ENCODE measurements around the gene DMAP1. TPM values are rescaled to one million over a fixed set of nuclear protein-coding genes. Genes with fewer than 3 reads are reported as not detected.

Gene DMAP1
- total RNA-seq, 1 experiment from 2014 or later, result 16.6 TPM

DNA sequence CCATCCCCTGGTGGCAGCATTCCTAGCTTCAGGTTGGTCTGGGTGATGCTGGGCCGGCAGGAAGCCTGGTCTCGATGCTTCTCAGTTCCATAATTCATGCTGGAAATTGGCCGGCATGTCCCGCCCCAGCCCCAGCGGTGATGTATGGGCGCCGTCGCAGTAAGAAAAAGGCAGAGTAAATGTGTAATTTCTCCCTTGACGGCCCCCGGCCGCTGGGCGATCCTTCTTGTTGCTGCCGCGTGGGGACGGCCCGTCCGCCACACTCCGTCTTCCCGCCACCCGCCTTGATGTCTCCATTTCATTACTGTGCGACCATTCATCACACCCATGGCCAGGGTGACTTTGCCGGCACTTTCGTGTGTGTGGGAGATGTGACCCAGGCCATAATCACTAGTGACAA, 8.5 kb downstream of the DMAP1 start:
- H3K4me1 ChIP-seq (ENCODE audit: low read length), result peaks cover under 1% of the 10 kb centered on the region; the same call in 1 of the 2 replicates
- H3K4me2 ChIP-seq (ENCODE audit: low read depth, low read length, poor library complexity, severe bottlenecking), result no peak overlapping the region
- no peak overlapping the region for H3K27ac ChIP-seq (ENCODE audit: low read length)
- H3K27me3 ChIP-seq (ENCODE audit: low read length), result no peaks in the 10 kb centered on the region
- H3K79me2 ChIP-seq (ENCODE audit: low read length), result no peaks in the 10 kb centered on the region
- DNase-seq, result no peak
- H2AFZ ChIP-seq (ENCODE audit: low read length), result no peak overlapping the region
- H3K9me3 ChIP-seq (ENCODE audit: low read length), result no peaks in the 10 kb centered on the region
- no peaks in the 10 kb centered on the region for H3K9me2 ChIP-seq (replicated peaks; ENCODE audit: insufficient read depth, low read length)
- peaks cover 8% of the 10 kb centered on the region; the same call in 1 of the 2 replicates for H3K36me3 ChIP-seq (ENCODE audit: insufficient read depth, low read length)
- no peaks in the 10 kb centered on the region for H4K20me1 ChIP-seq (ENCODE audit: insufficient read depth, low read depth, low read length)
- no peak overlapping the region for H3K9ac ChIP-seq (ENCODE audit: low read length)
- no peak overlapping the region for H3K4me3 ChIP-seq (ENCODE audit: low read length)

DNA sequence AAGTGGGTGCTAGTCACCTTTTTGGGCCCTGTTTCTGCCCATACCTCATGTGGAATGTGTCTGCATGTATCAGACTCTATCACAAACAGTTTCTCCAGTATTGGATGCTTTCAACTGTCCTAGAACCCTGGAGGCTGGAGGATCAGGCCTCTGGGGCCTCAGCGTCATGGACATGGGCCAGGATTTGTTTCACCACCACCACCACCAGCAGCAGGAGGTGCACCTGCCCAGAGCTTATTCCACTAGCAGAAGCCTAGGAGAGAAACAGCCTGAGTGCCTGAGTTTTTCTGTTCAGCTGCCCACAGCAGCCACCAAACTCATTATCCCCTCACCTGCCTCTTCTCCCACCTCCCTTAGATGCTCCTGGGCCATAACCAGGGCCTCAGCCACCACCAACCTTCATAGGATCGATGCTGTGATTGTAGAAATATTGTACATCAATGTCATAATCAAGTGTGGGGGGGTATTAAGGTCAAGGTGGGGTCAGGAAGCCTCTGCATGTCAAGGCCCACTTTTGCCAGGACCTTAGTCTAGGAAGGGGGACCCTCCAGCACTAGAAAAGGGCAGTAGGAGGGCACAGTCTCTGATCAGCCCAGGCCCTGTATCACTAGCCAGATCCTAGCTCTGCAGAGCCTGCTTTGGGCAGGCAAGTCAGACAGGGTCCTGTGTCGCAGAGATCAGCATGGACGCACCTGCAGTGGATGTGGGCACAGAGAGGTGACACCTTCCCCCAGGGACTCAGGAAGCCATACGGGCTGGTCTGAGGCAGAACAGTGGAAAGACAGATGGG, 9.3 kb downstream of the DMAP1 start:
- Histone ChIP-seq H3K36me3 (ENCODE audit: insufficient read depth, low read length) (peaks cover 1% of the 10 kb centered on the region; the same call in 1 of the 2 replicates), H3K4me3 (ENCODE audit: low read length) (no peak overlapping the region), H3K9me2 (replicated peaks; ENCODE audit: insufficient read depth, low read length) (no peaks in the 10 kb centered on the region), H3K79me2 (ENCODE audit: low read length) (0 out of 2 replicates have a peak, but pooled peaks cover 3% of the 10 kb centered on the region), H3K27me3 (ENCODE audit: low read length) (no peaks in the 10 kb centered on the region), H4K20me1 (ENCODE audit: insufficient read depth, low read depth, low read length) (no peaks in the 10 kb centered on the region), H3K9me3 (ENCODE audit: low read length) (no peaks in the 10 kb centered on the region), H3K9ac (ENCODE audit: low read length) (no peak overlapping the region), H3K4me2 (ENCODE audit: low read depth, low read length, poor library complexity, severe bottlenecking) (no peak overlapping the region), H2AFZ (ENCODE audit: low read length) (no peak overlapping the region), H3K4me1 (ENCODE audit: low read length) (peaks cover 5% of the 10 kb centered on the region), H3K27ac (ENCODE audit: low read length) (no peak overlapping the region)
- DNase-seq, result no peak

DNA sequence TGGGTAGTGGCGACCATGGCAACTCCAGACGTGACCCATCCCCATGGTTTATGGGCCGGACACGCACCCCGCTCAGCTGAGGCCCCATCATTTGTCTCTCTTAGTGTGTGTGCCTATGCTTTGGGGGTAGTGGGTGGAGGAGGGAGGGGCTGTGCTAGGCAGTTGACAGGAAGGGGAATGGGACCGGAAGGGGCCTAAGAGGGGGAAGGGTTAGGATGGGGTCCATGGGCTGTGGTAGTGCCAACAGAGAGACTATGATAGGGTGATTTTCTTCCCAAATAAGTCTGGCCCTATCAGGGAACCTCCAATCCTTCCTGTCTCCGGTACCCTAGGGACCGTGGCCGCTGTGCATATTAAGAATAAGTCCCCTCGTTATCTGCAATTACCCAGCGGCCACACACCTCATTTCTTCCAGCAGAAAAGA, 9.9 kb downstream of the DMAP1 start:
- H3K9ac ChIP-seq (ENCODE audit: low read length), result no peak overlapping the region
- no peak overlapping the region for H3K4me2 ChIP-seq (ENCODE audit: low read depth, low read length, poor library complexity, severe bottlenecking)
- no peak for DNase-seq
- H3K79me2 ChIP-seq (ENCODE audit: low read length), result 0 out of 2 replicates have a peak, but pooled peaks cover 3% of the 10 kb centered on the region
- no peaks in the 10 kb centered on the region for H3K9me2 ChIP-seq (replicated peaks; ENCODE audit: insufficient read depth, low read length)
- H3K9me3 ChIP-seq (ENCODE audit: low read length), result no peaks in the 10 kb centered on the region
- H3K27me3 ChIP-seq (ENCODE audit: low read length), result no peaks in the 10 kb centered on the region
- no peak overlapping the region for H2AFZ ChIP-seq (ENCODE audit: low read length)
- H3K4me1 ChIP-seq (ENCODE audit: low read length), result peaks cover 5% of the 10 kb centered on the region
- H4K20me1 ChIP-seq (ENCODE audit: insufficient read depth, low read depth, low read length), result no peaks in the 10 kb centered on the region
- no peaks in the 10 kb centered on the region; the same call in 1 of the 2 replicates for H3K36me3 ChIP-seq (ENCODE audit: insufficient read depth, low read length)
- no peak overlapping the region for H3K4me3 ChIP-seq (ENCODE audit: low read length)
- H3K27ac ChIP-seq (ENCODE audit: low read length), result no peak overlapping the region

DNA sequence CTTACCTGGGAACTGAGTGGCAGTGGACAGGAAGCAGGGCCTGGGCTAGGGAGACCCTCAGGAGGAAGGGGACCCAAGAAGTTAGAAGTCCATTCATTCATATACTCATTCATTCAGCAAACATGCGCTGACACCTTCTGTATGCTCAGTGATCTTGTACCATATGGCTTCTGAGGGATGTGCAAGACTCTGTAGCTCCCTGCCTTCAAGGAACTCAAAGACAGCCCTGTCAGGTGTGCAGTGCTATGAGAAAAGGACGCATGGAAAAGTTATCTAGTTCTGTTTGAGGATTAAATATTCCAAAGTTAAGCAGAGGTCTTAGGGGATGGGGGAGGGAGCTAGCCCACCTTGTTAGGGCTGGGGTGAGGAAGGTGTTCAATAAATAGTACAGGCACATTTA, 12.5 kb downstream of the DMAP1 start:
- Histone ChIP-seq H4K20me1 (ENCODE audit: insufficient read depth, low read depth, low read length) (no peaks in the 10 kb centered on the region), H3K36me3 (ENCODE audit: insufficient read depth, low read length) (no peaks in the 10 kb centered on the region; the same call in 1 of the 2 replicates)

DNA sequence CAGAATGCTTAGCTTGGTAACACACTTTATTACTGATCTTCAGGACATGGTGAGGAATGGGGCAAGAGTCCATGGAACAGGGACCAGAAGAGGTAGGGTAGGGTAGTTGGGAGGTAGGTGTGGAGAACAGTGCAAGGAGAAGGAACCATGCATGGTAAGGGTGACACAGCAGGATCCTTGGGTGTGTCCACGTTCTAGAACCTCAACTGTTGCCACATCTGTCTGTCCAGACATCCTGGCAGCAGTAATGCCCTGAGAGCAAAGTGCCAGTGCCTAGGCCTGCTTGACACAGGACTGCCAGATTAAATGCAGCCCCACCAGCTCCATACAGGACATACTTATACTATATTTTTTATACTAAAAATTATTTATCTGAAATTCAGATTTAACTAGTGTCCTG, 13.9 kb downstream of the DMAP1 start:
- Histone ChIP-seq H3K27me3 (ENCODE audit: low read length) (no peaks in the 10 kb centered on the region), H3K36me3 (ENCODE audit: insufficient read depth, low read length) (no peaks in the 10 kb centered on the region), H2AFZ (ENCODE audit: low read length) (no peak overlapping the region), H4K20me1 (ENCODE audit: insufficient read depth, low read depth, low read length) (no peaks in the 10 kb centered on the region), H3K9ac (ENCODE audit: low read length) (no peak overlapping the region), H3K4me2 (ENCODE audit: low read depth, low read length, poor library complexity, severe bottlenecking) (no peak overlapping the region), H3K4me1 (ENCODE audit: low read length) (peaks cover 5% of the 10 kb centered on the region), H3K27ac (ENCODE audit: low read length) (no peak overlapping the region), H3K9me2 (replicated peaks; ENCODE audit: insufficient read depth, low read length) (no peaks in the 10 kb centered on the region), H3K79me2 (ENCODE audit: low read length) (0 out of 2 replicates have a peak, but pooled peaks cover 3% of the 10 kb centered on the region), H3K9me3 (ENCODE audit: low read length) (no peaks in the 10 kb centered on the region), H3K4me3 (ENCODE audit: low read length) (no peak overlapping the region)
- DNase-seq, result no peak

More for the DNA sequence above, 12.5 kb downstream of the DMAP1 start:
- Histone ChIP-seq H3K9me3 (ENCODE audit: low read length) (no peaks in the 10 kb centered on the region), H3K4me2 (ENCODE audit: low read depth, low read length, poor library complexity, severe bottlenecking) (no peak overlapping the region), H3K9ac (ENCODE audit: low read length) (no peak overlapping the region), H3K9me2 (replicated peaks; ENCODE audit: insufficient read depth, low read length) (no peaks in the 10 kb centered on the region), H3K79me2 (ENCODE audit: low read length) (0 out of 2 replicates have a peak, but pooled peaks cover 3% of the 10 kb centered on the region), H3K4me3 (ENCODE audit: low read length) (no peak overlapping the region), H3K27me3 (ENCODE audit: low read length) (no peaks in the 10 kb centered on the region), H3K27ac (ENCODE audit: low read length) (no peak overlapping the region), H2AFZ (ENCODE audit: low read length) (no peak overlapping the region), H3K4me1 (ENCODE audit: low read length) (peaks cover 5% of the 10 kb centered on the region)
- no peak for DNase-seq

DNA sequence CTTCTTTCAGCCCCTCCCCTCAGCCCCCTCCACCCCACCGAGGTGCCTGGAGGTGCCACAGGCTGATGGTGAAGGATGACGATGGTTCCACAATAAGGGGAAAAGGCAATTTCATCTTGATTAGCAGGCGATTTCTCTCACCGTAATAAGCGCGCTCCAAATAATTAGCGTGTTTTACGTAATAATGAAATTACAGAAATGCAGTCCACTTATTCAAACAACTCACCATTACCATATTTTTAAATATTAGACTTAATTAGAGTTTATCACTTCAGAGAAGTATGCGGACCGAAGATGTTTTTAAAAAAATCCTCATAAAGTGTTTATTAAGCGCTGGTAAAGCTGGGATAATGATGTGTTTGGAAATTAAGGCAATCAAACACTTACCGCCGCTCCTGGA, 14.9 kb downstream of the DMAP1 start:
- no peaks in the 10 kb centered on the region for H3K9me3 ChIP-seq (ENCODE audit: low read length)
- no peaks in the 10 kb centered on the region for H4K20me1 ChIP-seq (ENCODE audit: insufficient read depth, low read depth, low read length)
- 0 out of 2 replicates have a peak, but pooled peaks cover 3% of the 10 kb centered on the region for H3K79me2 ChIP-seq (ENCODE audit: low read length)
- no peak for DNase-seq
- no peaks in the 10 kb centered on the region for H3K36me3 ChIP-seq (ENCODE audit: insufficient read depth, low read length)
- H3K4me3 ChIP-seq (ENCODE audit: low read length), result no peak overlapping the region
- no peak overlapping the region for H3K9ac ChIP-seq (ENCODE audit: low read length)
- H3K27me3 ChIP-seq (ENCODE audit: low read length), result no peaks in the 10 kb centered on the region
- H3K4me2 ChIP-seq (ENCODE audit: low read depth, low read length, poor library complexity, severe bottlenecking), result no peak overlapping the region
- H3K9me2 ChIP-seq (replicated peaks; ENCODE audit: insufficient read depth, low read length), result no peaks in the 10 kb centered on the region
- H2AFZ ChIP-seq (ENCODE audit: low read length), result no peak overlapping the region
- no peak overlapping the region for H3K27ac ChIP-seq (ENCODE audit: low read length)
- peaks cover 5% of the 10 kb centered on the region for H3K4me1 ChIP-seq (ENCODE audit: low read length)

DNA sequence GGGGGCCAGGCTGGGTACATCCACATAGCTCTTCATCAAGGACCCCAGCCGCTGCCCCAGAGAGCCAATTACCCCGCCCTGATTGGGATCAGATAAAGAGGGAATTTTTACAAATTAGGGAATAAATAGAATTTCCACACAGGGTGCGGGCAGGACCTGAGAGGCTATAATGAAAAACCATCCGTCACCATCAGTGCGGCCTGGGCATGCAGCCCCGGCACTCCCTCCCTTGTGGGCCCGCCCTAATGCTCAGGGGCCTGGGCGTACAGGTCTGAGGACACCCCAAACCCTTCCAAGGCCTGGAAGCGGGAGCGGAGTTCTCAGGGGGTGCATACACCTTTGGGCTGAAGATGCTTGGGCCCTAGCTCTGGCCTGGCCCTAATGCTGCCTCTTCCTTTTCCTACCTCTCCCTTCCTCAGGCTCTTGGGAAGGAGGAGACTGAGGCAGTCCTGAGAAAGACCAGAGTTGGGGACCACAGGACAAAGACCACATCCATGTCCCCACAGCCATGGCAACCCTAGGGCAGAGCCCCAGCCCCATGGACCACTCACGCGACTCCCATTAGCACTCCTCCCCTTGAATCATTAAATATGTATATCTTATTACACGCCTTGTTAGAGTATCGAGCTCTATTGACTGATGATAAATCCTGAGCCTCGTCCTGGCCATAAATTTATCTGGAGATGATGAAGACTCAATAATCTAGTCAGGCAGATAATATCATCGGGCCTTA, 16.3 kb downstream of the DMAP1 start:
- Histone ChIP-seq H3K9me2 (replicated peaks; ENCODE audit: insufficient read depth, low read length) (no peaks in the 10 kb centered on the region), H3K9ac (ENCODE audit: low read length) (no peak overlapping the region), H3K4me1 (ENCODE audit: low read length) (peaks cover 5% of the 10 kb centered on the region), H3K79me2 (ENCODE audit: low read length) (0 out of 2 replicates have a peak, but pooled peaks cover 3% of the 10 kb centered on the region), H3K27ac (ENCODE audit: low read length) (no peak overlapping the region), H3K36me3 (ENCODE audit: insufficient read depth, low read length) (no peaks in the 10 kb centered on the region), H3K4me3 (ENCODE audit: low read length) (no peak overlapping the region), H4K20me1 (ENCODE audit: insufficient read depth, low read depth, low read length) (no peaks in the 10 kb centered on the region), H3K4me2 (ENCODE audit: low read depth, low read length, poor library complexity, severe bottlenecking) (no peak overlapping the region), H3K27me3 (ENCODE audit: low read length) (no peaks in the 10 kb centered on the region), H2AFZ (ENCODE audit: low read length) (no peak overlapping the region), H3K9me3 (ENCODE audit: low read length) (no peaks in the 10 kb centered on the region)
- DNase-seq, result no peak

DNA sequence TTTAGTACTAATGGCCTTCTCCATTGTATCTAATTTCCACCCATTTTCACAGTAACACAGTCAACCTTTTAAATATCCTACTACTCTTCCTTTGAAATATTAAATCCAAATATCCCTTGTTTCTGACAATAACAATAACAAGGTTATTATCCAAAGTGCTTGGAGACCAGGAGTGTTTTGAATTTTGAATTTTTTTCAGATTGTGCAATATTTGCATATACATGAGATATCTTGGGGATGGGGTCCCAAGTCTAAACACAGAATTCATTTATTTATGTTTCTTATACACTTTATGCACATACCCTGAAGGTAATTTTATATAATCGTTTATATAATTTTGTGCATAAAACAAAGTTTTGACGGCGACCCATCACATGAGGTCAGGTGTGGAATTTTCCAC, 17.5 kb downstream of the DMAP1 start:
- DNase-seq, result no peak
- no peaks in the 10 kb centered on the region for H3K9me3 ChIP-seq (ENCODE audit: low read length)

More for the DNA sequence above, 17.5 kb downstream of the DMAP1 start:
- H3K4me2 ChIP-seq (ENCODE audit: low read depth, low read length, poor library complexity, severe bottlenecking), result no peak overlapping the region
- H3K79me2 ChIP-seq (ENCODE audit: low read length), result 0 out of 2 replicates have a peak, but pooled peaks cover 3% of the 10 kb centered on the region
- H3K9me2 ChIP-seq (replicated peaks; ENCODE audit: insufficient read depth, low read length), result no peaks in the 10 kb centered on the region
- H3K4me3 ChIP-seq (ENCODE audit: low read length), result no peak overlapping the region
- H4K20me1 ChIP-seq (ENCODE audit: insufficient read depth, low read depth, low read length), result no peaks in the 10 kb centered on the region
- no peak overlapping the region for H2AFZ ChIP-seq (ENCODE audit: low read length)
- no peak overlapping the region for H3K9ac ChIP-seq (ENCODE audit: low read length)
- no peaks in the 10 kb centered on the region for H3K36me3 ChIP-seq (ENCODE audit: insufficient read depth, low read length)
- H3K27ac ChIP-seq (ENCODE audit: low read length), result no peak overlapping the region
- peaks cover 5% of the 10 kb centered on the region for H3K4me1 ChIP-seq (ENCODE audit: low read length)
- no peaks in the 10 kb centered on the region for H3K27me3 ChIP-seq (ENCODE audit: low read length)

All from Karpas-422 (cell line).